ENCODE data around the gene ZNF559. TPM values are rescaled to one million over a fixed set of nuclear protein-coding genes. Genes with fewer than 3 reads are reported as not detected.

ZNF559 gene
- total and polyA plus RNA-seq, 2 donors from 2014 or later, result 19.5 to 28.5 TPM

GRCh38 chr19:9348671-9349070 is 24.7 kb downstream of the ZNF559 start:
- DNase-seq, result no peak
- FAIRE-seq, result no peak
- H3K9me3 ChIP-seq (ENCODE audit: control insufficient read depth in 2 of 3, insufficient read depth in 1 of 3, low read length in 3 of 3), result peaks cover 5 to 75% (median 46%) of the 10 kb centered on the region in 3 donors

DNA sequence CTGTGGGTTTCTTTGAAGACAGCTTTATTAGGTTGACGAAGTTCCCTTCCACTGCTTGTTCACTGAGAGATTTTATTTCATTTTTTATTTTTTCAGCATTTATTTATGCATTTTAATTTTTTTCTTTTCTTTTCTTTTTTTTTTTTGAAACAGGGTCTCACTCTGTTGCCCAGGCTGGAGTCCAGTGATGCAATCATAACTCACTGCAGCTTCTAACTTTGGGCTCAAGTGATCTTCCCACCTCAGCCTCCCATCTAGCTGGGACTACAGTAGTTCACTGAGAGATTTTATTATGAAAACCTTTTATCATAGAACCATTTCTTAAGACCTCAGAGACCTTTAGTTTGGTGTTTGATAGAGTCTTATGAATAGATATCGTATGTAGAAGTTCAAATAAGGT is 28.5 kb downstream of the ZNF559 start:
- Histone ChIP-seq H3K4me3 (ENCODE audit: low read length in 3 of 3) (no peak overlapping the region), H3K27me3 (ENCODE audit: control insufficient read depth, insufficient read depth, low read length) (no peaks in the 10 kb centered on the region), H3K4me1 (ENCODE audit: control insufficient read depth in 2 of 3, insufficient read depth in 2 of 3, low read depth in 1 of 3, low read length in 3 of 3) (no peaks in the 10 kb centered on the region), H3K9ac (ENCODE audit: low read length in 3 of 3) (no peak overlapping the region), H3K27ac (ENCODE audit: low read depth in 2 of 2, low read length in 2 of 2) (no peak overlapping the region), H3K36me3 (ENCODE audit: control insufficient read depth in 2 of 3, insufficient read depth in 3 of 3, low read length in 3 of 3) (peaks cover 0 to 4% (median 2%) of the 10 kb centered on the region in 3 donors), H3K9me3 (ENCODE audit: control insufficient read depth in 2 of 3, insufficient read depth in 1 of 3, low read length in 3 of 3) (peaks cover 4 to 70% (median 40%) of the 10 kb centered on the region in 3 donors)
- FAIRE-seq (no peak), DNase-seq (no peak)
- TF ChIP-seq, protein P1, sequence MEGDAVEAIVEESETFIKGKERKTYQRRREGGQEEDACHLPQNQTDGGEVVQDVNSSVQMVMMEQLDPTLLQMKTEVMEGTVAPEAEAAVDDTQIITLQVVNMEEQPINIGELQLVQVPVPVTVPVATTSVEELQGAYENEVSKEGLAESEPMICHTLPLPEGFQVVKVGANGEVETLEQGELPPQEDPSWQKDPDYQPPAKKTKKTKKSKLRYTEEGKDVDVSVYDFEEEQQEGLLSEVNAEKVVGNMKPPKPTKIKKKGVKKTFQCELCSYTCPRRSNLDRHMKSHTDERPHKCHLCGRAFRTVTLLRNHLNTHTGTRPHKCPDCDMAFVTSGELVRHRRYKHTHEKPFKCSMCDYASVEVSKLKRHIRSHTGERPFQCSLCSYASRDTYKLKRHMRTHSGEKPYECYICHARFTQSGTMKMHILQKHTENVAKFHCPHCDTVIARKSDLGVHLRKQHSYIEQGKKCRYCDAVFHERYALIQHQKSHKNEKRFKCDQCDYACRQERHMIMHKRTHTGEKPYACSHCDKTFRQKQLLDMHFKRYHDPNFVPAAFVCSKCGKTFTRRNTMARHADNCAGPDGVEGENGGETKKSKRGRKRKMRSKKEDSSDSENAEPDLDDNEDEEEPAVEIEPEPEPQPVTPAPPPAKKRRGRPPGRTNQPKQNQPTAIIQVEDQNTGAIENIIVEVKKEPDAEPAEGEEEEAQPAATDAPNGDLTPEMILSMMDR (IDR thresholded peaks at IDR 0.05; ENCODE audit: borderline replicate concordance, extremely low read depth, insufficient read depth), result no peak
- intact Hi-C loops (cut with DNase I), result no loop called here

More at GRCh38 chr19:9348671-9349070, 24.7 kb downstream of the ZNF559 start:
- H3K9ac ChIP-seq (ENCODE audit: low read length in 3 of 3), result no peak overlapping the region
- TF ChIP-seq, protein P1 (IDR thresholded peaks at IDR 0.05; ENCODE audit: borderline replicate concordance, extremely low read depth, insufficient read depth), result no peak
- no peak overlapping the region for H3K4me3 ChIP-seq (ENCODE audit: low read length in 3 of 3)
- no peaks in the 10 kb centered on the region for H3K4me1 ChIP-seq (ENCODE audit: control insufficient read depth in 2 of 3, insufficient read depth in 2 of 3, low read depth in 1 of 3, low read length in 3 of 3)
- intact Hi-C loops (cut with DNase I), result no loop called here
- H3K27me3 ChIP-seq (ENCODE audit: control insufficient read depth, insufficient read depth, low read length), result no peaks in the 10 kb centered on the region
- H3K27ac ChIP-seq (ENCODE audit: low read depth in 2 of 2, low read length in 2 of 2), result no peak overlapping the region
- H3K36me3 ChIP-seq (ENCODE audit: control insufficient read depth in 2 of 3, insufficient read depth in 3 of 3, low read length in 3 of 3), result peaks cover 0 to 15% (median 2%) of the 10 kb centered on the region in 3 donors

DNA sequence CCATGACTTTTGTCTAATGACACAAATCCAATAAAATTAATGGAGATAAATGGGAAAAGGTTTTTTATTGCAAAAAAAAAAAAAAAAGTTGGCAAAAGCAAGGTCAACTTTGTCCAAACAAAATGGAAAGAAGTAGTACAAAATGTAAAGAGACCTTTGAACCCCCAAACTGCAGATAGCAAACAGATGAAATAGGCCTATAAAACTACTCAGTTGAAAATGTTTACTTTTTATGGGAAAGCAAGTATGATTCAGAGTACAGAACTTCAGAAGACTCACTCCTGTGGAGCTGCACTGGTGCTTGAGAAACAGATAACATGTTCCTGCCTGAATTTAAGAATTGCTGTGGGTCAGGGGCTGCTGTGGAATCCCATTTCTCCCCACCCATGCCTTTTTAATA is 29.0 kb downstream of the ZNF559 start:
- Histone ChIP-seq H3K4me1 (ENCODE audit: control insufficient read depth in 2 of 3, insufficient read depth in 2 of 3, low read depth in 1 of 3, low read length in 3 of 3) (no peaks in the 10 kb centered on the region), H3K36me3 (ENCODE audit: control insufficient read depth in 2 of 3, insufficient read depth in 3 of 3, low read length in 3 of 3) (peaks cover 2 to 9% (median 2%) of the 10 kb centered on the region in 3 donors), H3K27me3 (ENCODE audit: control insufficient read depth, insufficient read depth, low read length) (no peaks in the 10 kb centered on the region), H3K27ac (ENCODE audit: low read depth in 2 of 2, low read length in 2 of 2) (no peak overlapping the region), H3K9ac (ENCODE audit: low read length in 3 of 3) (no peak overlapping the region), H3K4me3 (ENCODE audit: low read length in 3 of 3) (no peak overlapping the region), H3K9me3 (ENCODE audit: control insufficient read depth in 2 of 3, insufficient read depth in 1 of 3, low read length in 3 of 3) (peaks cover 4 to 71% (median 37%) of the 10 kb centered on the region in 3 donors)
- intact Hi-C loops (cut with DNase I), result no loop called here
- TF ChIP-seq, protein P1 (IDR thresholded peaks at IDR 0.05; ENCODE audit: borderline replicate concordance, extremely low read depth, insufficient read depth), result no peak
- DNase-seq (no peak), FAIRE-seq (no peak)

DNA sequence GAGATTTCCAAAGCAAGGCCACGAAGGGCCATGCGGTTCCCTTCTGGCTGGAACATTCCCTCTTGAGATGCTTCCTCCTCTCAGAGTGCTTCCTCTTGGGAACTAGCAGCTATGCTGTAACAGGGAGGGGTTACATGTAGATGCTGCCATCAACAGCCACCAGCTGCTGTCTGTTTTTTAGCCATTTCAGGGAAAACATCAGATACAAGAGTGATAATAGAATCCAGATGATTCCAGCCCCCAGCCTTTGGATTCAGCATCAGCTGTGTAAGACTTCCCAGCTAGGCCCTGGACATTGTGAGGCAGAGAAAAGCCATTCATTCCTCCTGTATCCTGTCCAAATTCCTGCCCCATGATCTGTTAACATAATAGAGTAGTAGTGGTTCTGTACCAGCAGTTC is 30.7 kb downstream of the ZNF559 start:
- Histone ChIP-seq H3K27ac (ENCODE audit: low read depth in 2 of 2, low read length in 2 of 2) (no peak overlapping the region), H3K4me3 (ENCODE audit: low read length in 3 of 3) (no peak overlapping the region), H3K27me3 (ENCODE audit: control insufficient read depth, insufficient read depth, low read length) (no peaks in the 10 kb centered on the region), H3K9me3 (ENCODE audit: control insufficient read depth in 2 of 3, insufficient read depth in 1 of 3, low read length in 3 of 3) (peaks cover 4 to 73% (median 37%) of the 10 kb centered on the region in 3 donors), H3K36me3 (ENCODE audit: control insufficient read depth in 2 of 3, insufficient read depth in 3 of 3, low read length in 3 of 3) (peaks cover 2 to 12% (median 2%) of the 10 kb centered on the region in 3 donors), H3K4me1 (ENCODE audit: control insufficient read depth in 2 of 3, insufficient read depth in 2 of 3, low read depth in 1 of 3, low read length in 3 of 3) (no peaks in the 10 kb centered on the region), H3K9ac (ENCODE audit: low read length in 3 of 3) (no peak overlapping the region)
- no peak for FAIRE-seq
- no peak for DNase-seq
- intact Hi-C loops (cut with DNase I), result no loop called here
- TF ChIP-seq, protein P1 (IDR thresholded peaks at IDR 0.05; ENCODE audit: borderline replicate concordance, extremely low read depth, insufficient read depth), result no peak

Data from kidney (tissue), 14 donors.